ENCODE results near the gene FKBP9.
"Not testable (repeated sequence)": the region's sequence is repeated elsewhere in the genome, so short reads cannot be mapped to it uniquely, and the experiment has no call there.

GRCh38 chr7:32979902-32980301, 22.7 kb downstream of the FKBP9 start:
- not testable (repeated sequence) for TF ChIP-seq CTCF, POLR2A (IDR thresholded peaks at IDR 0.05)
